Uterus (tissue), 2 donors: ENCODE data around the gene RPS14.

Experiments used
- POLR2A ChIP-seq, 2 donors: fragments of 450-650 bp; IDR thresholded peaks; one replicate each; pipeline ENCODE4 v1.6.1; 2016; ENCODE audit warnings: antibody characterized with exemption in 2 of 2, mild to moderate bottlenecking in 1 of 2, moderate library complexity in 1 of 2
- TF ChIP-seq, protein P1 (sequence below), 4 experiments: fragments of 200-600 bp in 2 of 4; fragments of 450-650 bp in 2 of 4; sonication (generic) in 2 of 4; IDR thresholded peaks; one replicate each; pipeline ENCODE4 v1.5.1; 2016 to 2019; ENCODE audit warnings: antibody characterized with exemption in 4 of 4, mild to moderate bottlenecking in 2 of 4, moderate library complexity in 1 of 4

DNA sequence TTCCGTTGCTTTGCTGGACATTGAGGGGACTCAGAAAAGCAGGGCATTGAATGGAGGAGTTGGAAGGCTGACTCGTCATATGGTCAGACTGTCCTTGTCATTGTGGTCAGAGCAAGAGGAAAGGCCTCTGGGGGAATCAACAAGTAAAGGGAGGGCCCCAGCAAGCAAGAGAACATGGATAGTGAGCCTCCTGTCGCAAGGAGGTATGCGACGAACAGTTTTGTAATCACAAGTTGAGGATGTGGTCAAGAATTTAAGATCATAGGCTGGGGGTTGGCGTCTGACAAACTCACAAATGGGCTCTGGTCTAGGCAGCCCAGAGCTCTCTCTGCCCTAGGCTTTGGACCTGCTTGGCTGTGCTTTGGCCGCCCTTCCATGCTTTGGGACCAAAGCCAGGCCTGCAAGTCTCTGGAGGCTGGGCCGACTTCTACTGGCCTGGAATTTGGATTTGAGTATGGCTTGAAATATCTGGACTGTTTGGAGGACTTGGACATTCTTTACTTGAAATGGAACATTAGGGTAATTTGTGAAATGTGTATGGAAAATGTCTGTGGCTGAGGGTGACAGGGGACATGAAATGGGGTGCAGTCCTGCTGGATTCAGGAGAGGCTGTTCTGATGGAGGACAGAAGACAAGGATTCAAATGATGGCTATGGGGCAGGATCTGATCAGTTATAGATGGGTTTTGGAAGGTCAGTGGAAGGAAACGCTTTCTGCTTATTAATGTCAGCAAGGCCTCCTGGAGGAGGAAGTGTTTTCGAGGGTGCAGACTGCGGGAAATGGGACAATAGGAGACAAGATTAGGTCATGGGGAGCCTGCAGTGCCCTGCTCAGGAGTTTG, 39.2 kb upstream of the RPS14 start:
- TF ChIP-seq, protein P1, sequence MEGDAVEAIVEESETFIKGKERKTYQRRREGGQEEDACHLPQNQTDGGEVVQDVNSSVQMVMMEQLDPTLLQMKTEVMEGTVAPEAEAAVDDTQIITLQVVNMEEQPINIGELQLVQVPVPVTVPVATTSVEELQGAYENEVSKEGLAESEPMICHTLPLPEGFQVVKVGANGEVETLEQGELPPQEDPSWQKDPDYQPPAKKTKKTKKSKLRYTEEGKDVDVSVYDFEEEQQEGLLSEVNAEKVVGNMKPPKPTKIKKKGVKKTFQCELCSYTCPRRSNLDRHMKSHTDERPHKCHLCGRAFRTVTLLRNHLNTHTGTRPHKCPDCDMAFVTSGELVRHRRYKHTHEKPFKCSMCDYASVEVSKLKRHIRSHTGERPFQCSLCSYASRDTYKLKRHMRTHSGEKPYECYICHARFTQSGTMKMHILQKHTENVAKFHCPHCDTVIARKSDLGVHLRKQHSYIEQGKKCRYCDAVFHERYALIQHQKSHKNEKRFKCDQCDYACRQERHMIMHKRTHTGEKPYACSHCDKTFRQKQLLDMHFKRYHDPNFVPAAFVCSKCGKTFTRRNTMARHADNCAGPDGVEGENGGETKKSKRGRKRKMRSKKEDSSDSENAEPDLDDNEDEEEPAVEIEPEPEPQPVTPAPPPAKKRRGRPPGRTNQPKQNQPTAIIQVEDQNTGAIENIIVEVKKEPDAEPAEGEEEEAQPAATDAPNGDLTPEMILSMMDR (IDR thresholded peaks at IDR 0.05): no peak
- no peak for TF ChIP-seq POLR2A (IDR thresholded peaks at IDR 0.05)
